PFSK-1 (cell line): Measurements from ENCODE around the gene SCAMP5.

Source experiments
- REST ChIP-seq, 2 experiments: IDR thresholded peaks; 2 replicates each; pipeline versions ENCODE4 v1.6.1 to v1.8.0; 2011 to 2012; ENCODE audit warnings: low read depth in 2 of 2, low read length in 2 of 2, control low read depth in 1 of 2, inconsistent platforms in 1 of 2, mild to moderate bottlenecking in 1 of 2, moderate library complexity in 1 of 2; ENCODE audit not compliant: insufficient read depth in 1 of 2
- SIN3A ChIP-seq: IDR thresholded peaks from 2 replicates; pipeline ENCODE4 v1.6.1; 2012; ENCODE audit warnings: mild to moderate bottlenecking, low read length, moderate library complexity, borderline replicate concordance; ENCODE audit not compliant: insufficient read depth

SCAMP5 gene

GRCh38 chr15:75070674-75071073, 75.3 kb downstream of the SCAMP5 start:
- no peak for TF ChIP-seq SIN3A
- TF ChIP-seq REST (IDR thresholded peaks at IDR 0.05; ENCODE audit: insufficient read depth in 1 of 2, low read depth in 2 of 2, low read length in 2 of 2), result no peak
